OCI-LY3 (cell line): ENCODE measurements around the gene EIPR1.

Experiments used
- CTCF ChIP-seq: fragments of 200-600, 300-600 bp; sonication (generic); IDR thresholded peaks from 2 replicates; pipeline ENCODE4 v1.5.1; 2014; ENCODE audit warnings: antibody characterized with exemption, low read length, low read depth
- EZH2phosphoT487 ChIP-seq: fragments of 200-600 bp; shearing (Covaris generic); IDR thresholded peaks from 2 replicates; pipeline ENCODE4 v1.6.1; 2018; ENCODE audit warnings: antibody characterized with exemption, mixed run types, low read depth

DNA sequence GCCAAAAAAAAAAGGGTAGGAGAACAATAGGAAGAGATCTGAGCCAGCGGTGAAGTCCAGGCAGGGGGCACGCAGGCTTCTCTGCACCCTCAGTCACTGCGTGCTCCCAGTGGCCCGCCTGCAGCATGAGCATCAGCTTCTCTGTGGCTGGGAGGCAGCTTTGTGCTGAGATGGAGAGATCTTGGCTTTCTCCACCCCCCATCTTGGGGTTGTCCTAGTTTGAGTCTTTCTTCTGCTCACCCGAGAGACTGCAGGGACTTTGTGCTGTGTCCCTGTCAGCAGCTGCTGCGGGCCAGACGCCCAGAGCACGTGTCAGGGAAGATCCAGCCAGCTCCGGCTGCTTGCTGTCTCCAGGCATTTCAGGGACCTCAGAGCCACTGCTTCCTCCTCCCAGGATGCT, 22.2 kb upstream of the EIPR1 start:
- no peak for TF ChIP-seq CTCF
- TF ChIP-seq EZH2phosphoT487 = no peak
